NCI-H748 (cell line): ENCODE data around the gene AEBP1.

Experiments
- DNase-seq: peaks from one replicate; lab custom pipeline; 2025; ENCODE audit not compliant: unreplicated experiment; lab: John Stamatoyannopoulos, UW

AEBP1 gene

GRCh38 chr7:44103923-44104859, at the start of gene AEBP1:
Gene AEBP1, plus strand, starts transcription at chr7:44104345. Its CDS starts 321 bp downstream, at chr7:44104666.
- DNase-seq, result peak; percentile 54

GRCh38 chr7:44056681-44057080, 47.5 kb upstream of the AEBP1 start:
- DNase-seq, result no peak

GRCh38 chr7:44057181-44057848, 46.8 kb upstream of the AEBP1 start:
- DNase-seq, result no peak

GRCh38 chr7:44057849-44058758, 46.0 kb upstream of the AEBP1 start:
- no peak for DNase-seq

- DNase-seq, result no peak
These were observed 45.4 kb upstream of the AEBP1 start for GRCh38 chr7:44058759-44059218.

- DNase-seq, result no peak
These were observed 44.7 kb upstream of the AEBP1 start for GRCh38 chr7:44059219-44060090.

GRCh38 chr7:44060091-44060947, 43.8 kb upstream of the AEBP1 start:
- DNase-seq, result no peak

- no peak for DNase-seq
These were observed 43.0 kb upstream of the AEBP1 start for GRCh38 chr7:44060948-44061644.

- no peak for DNase-seq
These were observed 42.4 kb upstream of the AEBP1 start for GRCh38 chr7:44061645-44062179.

GRCh38 chr7:44062180-44062902, 41.8 kb upstream of the AEBP1 start:
- DNase-seq, result no peak

GRCh38 chr7:44062903-44063295, 41.2 kb upstream of the AEBP1 start:
- no peak for DNase-seq

GRCh38 chr7:44063547-44063893, 40.6 kb upstream of the AEBP1 start:
- no peak for DNase-seq

GRCh38 chr7:44063894-44064651, 40.1 kb upstream of the AEBP1 start:
- peak; percentile 11 for DNase-seq

- DNase-seq, result peak; percentile 28
These were observed 39.2 kb upstream of the AEBP1 start for GRCh38 chr7:44064791-44065430.

GRCh38 chr7:44065431-44066110, 38.6 kb upstream of the AEBP1 start, which contains the start of gene PGAM2:
Gene PGAM2, minus strand, starts transcription at chr7:44065567. Its CDS starts 38 bp downstream, at chr7:44065529.
- DNase-seq, result peak; percentile 77

GRCh38 chr7:44066111-44066460, 38.1 kb upstream of the AEBP1 start:
- no peak for DNase-seq
